ENCODE results near the gene DCHS2.

DNA sequence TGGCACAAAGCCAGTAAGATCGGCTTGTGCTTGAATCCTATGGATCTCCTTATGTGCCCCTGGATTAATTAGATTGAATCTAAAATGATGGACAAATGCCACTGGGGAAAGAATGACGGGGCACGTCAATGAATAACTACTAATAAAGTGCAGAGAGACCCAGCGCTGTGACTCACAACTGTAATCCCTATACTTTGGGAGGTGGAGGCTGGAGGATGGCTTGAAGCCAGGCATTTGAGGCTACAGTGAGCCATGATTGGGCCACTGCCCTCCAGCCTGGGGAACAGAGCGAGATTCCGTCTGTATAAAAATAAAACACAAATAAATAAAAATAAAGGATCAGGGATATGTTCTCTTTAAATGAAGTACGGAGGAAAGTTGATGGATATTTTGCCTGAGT is 179.4 kb downstream of the DCHS2 start:
- TF ChIP-seq, protein P1, sequence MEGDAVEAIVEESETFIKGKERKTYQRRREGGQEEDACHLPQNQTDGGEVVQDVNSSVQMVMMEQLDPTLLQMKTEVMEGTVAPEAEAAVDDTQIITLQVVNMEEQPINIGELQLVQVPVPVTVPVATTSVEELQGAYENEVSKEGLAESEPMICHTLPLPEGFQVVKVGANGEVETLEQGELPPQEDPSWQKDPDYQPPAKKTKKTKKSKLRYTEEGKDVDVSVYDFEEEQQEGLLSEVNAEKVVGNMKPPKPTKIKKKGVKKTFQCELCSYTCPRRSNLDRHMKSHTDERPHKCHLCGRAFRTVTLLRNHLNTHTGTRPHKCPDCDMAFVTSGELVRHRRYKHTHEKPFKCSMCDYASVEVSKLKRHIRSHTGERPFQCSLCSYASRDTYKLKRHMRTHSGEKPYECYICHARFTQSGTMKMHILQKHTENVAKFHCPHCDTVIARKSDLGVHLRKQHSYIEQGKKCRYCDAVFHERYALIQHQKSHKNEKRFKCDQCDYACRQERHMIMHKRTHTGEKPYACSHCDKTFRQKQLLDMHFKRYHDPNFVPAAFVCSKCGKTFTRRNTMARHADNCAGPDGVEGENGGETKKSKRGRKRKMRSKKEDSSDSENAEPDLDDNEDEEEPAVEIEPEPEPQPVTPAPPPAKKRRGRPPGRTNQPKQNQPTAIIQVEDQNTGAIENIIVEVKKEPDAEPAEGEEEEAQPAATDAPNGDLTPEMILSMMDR (IDR thresholded peaks at IDR 0.05) = no peak
- no peak for TF ChIP-seq EZH2 (IDR thresholded peaks at IDR 0.05)
- TF ChIP-seq EZH2phosphoT487 (IDR thresholded peaks at IDR 0.05) = no peak

All from neural progenitor cell (in vitro differentiated cells).